Pancreas (tissue), 10 donors: ENCODE results near the gene ZNF423. TPM values are rescaled to one million over a fixed set of nuclear protein-coding genes. Genes with fewer than 3 reads are reported as not detected.

Source experiments
- ATAC-seq, 4 donors: fragments of 200-7000 bp; cut with Tn5 transposase; one replicate each; pipeline versions ENCODE4 v1.8.0 to v1.9.1; 2020; ENCODE audit warnings: mild to moderate bottlenecking in 4 of 4, moderate library complexity in 4 of 4
- DNase-seq, 6 donors: peaks; one replicate each; pipeline ENCODE4 v3.0.0-alpha.2; 2020
- FAIRE-seq: peaks from 2 replicates; lab custom pipeline; 2012; peaks lifted over from hg19 to GRCh38; lab: Jason Lieb, UNC
- H3K27ac ChIP-seq, 4 donors: fragments of 200-600 bp; sonication (generic); 1 replicate in 3 of 4; 2 replicates in 1 of 4; pipeline versions ENCODE4 v1.5.0 to v1.8.0; 2020
- H3K27me3 ChIP-seq, 4 donors: fragments of 200-600 bp; one replicate each; pipeline ENCODE4 v1.8.0; 2021
- H3K36me3 ChIP-seq, 3 donors: fragments of 200-600 bp; sonication (generic) in 1 of 3; one replicate each; pipeline versions ENCODE4 v1.5.0 to v1.8.0; 2020 to 2021
- H3K4me1 ChIP-seq, 3 donors: fragments of 200-600 bp; one replicate each; pipeline ENCODE4 v1.8.0; 2021
- H3K4me3 ChIP-seq, 4 donors: fragments of 200-600 bp; sonication (generic) in 2 of 4; one replicate each; pipeline versions ENCODE4 v1.5.0 to v1.8.0; 2020 to 2021
- H3K9me3 ChIP-seq, 4 donors: fragments of 200-600 bp; one replicate each; pipeline ENCODE4 v1.8.0; 2021
- WGBS, 2 donors: extraction: QIAGEN DNeasy Blood & Tissue Kit; methylation state at CpG; one replicate each; pipeline ENCODE4 v1.1.7; 2013; 5-methylcytosine and 5-hydroxymethylcytosine counted together
- intact Hi-C, 3 donors: fragments of 100-400 bp; cut with DNase I; formaldehyde crosslinking; loops; one replicate each; pipeline versions ENCODE4 v1.11.1 to v1.14.2; 2022
- polyA plus RNA-seq, 2 donors: library from polyadenylated mRNA; stranded (reverse); fragments of 200-250 nt; gene quantifications; one replicate each; pipeline ENCODE4 v1.2.3, GENCODE V29; 2013
- total RNA-seq, 6 donors: library from RNA; stranded (reverse); fragmentation: NEBNext Ultra II Directional in 4 of 6; extraction: Animal tissue kit (Norgen Biotek cat#: 25700) in 4 of 6; gene quantifications; one replicate each; pipeline versions ENCODE4 v1.2.1 to v1.2.4, GENCODE V29; 2021 to 2023
- TF ChIP-seq, protein P1 (sequence below), 4 donors: fragments of 200-600 bp; sonication (generic) in 3 of 4; IDR thresholded peaks; one replicate each; pipeline versions ENCODE4 v1.5.0 to v1.8.0; 2021; ENCODE audit warnings: antibody characterized with exemption in 4 of 4
- donor health status: healthy with polysubstance abuse.
- donor health status: DM: no; HTN: no; CAD: no; lungs with moderate emphysema.
- donor health status: DM: no; HTN: no; CAD: no.
- donor health status: control.
- donor health status: control.
- donor health status: Bipolar disorder and iron deficiency.
- donor health status: DM: yes; HTN: yes; CAD: no.
- donor health status: DM: no; HTN: no; CAD: no.
- donor health status: DM: no; HTN: no; CAD: no.
- donor health status: DM: yes; HTN: yes; CAD: no.

ZNF423 gene
- total and polyA plus RNA-seq, 8 donors: 0.61 to 5.1 (median 3.0) TPM

DNA sequence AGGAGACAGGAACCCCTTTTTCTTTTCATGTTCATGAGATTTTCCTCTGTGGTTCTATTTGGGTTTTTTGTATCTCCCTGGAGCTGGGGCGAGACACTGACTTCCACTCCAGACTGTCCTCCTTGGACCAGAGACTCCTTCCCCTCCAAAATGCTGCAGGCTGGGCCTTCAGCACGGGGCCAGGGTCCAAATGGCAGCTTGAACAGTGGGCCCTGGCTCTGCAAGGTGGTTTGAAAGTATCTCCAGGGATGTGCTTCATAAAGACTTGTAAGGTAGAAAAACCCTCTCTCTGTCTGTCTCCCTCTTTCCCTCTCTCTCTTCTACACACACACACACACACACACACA, 236.1 kb downstream of the ZNF423 start:
- TF ChIP-seq, protein P1, sequence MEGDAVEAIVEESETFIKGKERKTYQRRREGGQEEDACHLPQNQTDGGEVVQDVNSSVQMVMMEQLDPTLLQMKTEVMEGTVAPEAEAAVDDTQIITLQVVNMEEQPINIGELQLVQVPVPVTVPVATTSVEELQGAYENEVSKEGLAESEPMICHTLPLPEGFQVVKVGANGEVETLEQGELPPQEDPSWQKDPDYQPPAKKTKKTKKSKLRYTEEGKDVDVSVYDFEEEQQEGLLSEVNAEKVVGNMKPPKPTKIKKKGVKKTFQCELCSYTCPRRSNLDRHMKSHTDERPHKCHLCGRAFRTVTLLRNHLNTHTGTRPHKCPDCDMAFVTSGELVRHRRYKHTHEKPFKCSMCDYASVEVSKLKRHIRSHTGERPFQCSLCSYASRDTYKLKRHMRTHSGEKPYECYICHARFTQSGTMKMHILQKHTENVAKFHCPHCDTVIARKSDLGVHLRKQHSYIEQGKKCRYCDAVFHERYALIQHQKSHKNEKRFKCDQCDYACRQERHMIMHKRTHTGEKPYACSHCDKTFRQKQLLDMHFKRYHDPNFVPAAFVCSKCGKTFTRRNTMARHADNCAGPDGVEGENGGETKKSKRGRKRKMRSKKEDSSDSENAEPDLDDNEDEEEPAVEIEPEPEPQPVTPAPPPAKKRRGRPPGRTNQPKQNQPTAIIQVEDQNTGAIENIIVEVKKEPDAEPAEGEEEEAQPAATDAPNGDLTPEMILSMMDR (IDR thresholded peaks at IDR 0.05): no peak
- DNase-seq: peak in 1 of 6 donors; percentile 24
- Histone ChIP-seq H3K36me3 (no peaks in the 10 kb centered on the region), H3K27ac (no peak overlapping the region), H3K9me3 (no peaks in the 10 kb centered on the region), H3K4me3 (no peak overlapping the region), H3K4me1 (peaks cover 4 to 12% (median 7%) of the 10 kb centered on the region in 3 donors), H3K27me3 (no peaks in the 10 kb centered on the region)
- no peak for FAIRE-seq
- intact Hi-C loops: no loop called here
- no peak for ATAC-seq
- 92 to 93% methylated on average over 2 of the region's 2 CpGs for WGBS, 2 donors

GRCh38 chr16:49618955-49619354, 237.0 kb downstream of the ZNF423 start:
- DNase-seq (no peak), ATAC-seq (no peak), FAIRE-seq (no peak)
- 39 to 47% methylated on average over 3 of the region's 3 CpGs for WGBS, 2 donors
- Histone ChIP-seq H3K27me3 (no peaks in the 10 kb centered on the region), H3K27ac (no peak overlapping the region), H3K4me1 (peaks cover 4 to 12% (median 7%) of the 10 kb centered on the region in 3 donors), H3K36me3 (no peaks in the 10 kb centered on the region), H3K9me3 (no peaks in the 10 kb centered on the region), H3K4me3 (no peak overlapping the region)
- intact Hi-C loops: no loop called here
- TF ChIP-seq, protein P1 (IDR thresholded peaks at IDR 0.05): no peak

DNA sequence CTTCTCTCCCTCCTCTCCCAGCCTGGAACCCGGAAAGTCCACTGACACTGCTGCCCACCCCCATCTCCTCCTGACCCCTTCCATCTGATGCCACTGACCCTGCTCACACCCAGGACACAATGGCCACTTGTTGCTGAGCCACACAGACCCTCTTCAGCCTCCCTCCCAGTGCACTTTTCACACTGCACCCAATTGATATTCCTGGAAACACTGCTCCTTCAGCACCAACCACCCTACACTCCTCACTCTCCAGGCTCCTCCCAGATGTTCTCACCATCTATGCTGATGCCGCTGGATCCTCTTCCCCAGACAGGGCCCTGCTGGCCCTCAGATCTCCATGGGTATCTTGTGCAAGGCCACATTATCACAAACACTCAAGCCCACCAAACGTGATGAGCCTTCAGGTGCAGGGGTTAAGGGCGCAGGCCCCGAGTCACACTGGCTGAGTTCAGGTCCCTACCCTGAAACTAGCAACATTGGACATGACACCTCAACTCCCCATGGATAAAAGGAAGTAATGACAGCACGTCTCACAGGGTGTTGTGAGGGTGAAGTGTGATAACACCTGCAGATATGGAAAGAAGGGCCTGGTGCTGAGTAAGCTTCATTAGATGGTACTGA, 238.1 kb downstream of the ZNF423 start:
- Histone ChIP-seq H3K9me3 (no peaks in the 10 kb centered on the region), H3K4me1 (peaks cover 4 to 12% (median 7%) of the 10 kb centered on the region in 3 donors), H3K4me3 (no peak overlapping the region), H3K27ac (no peak overlapping the region), H3K27me3 (no peaks in the 10 kb centered on the region), H3K36me3 (no peaks in the 10 kb centered on the region)
- 89 to 92% methylated on average over 6 of the region's 6 CpGs for WGBS, 2 donors
- intact Hi-C loops: no loop called here
- TF ChIP-seq, protein P1 (IDR thresholded peaks at IDR 0.05): no peak
- no peak for ATAC-seq
- DNase-seq: no peak
- no peak for FAIRE-seq

DNA sequence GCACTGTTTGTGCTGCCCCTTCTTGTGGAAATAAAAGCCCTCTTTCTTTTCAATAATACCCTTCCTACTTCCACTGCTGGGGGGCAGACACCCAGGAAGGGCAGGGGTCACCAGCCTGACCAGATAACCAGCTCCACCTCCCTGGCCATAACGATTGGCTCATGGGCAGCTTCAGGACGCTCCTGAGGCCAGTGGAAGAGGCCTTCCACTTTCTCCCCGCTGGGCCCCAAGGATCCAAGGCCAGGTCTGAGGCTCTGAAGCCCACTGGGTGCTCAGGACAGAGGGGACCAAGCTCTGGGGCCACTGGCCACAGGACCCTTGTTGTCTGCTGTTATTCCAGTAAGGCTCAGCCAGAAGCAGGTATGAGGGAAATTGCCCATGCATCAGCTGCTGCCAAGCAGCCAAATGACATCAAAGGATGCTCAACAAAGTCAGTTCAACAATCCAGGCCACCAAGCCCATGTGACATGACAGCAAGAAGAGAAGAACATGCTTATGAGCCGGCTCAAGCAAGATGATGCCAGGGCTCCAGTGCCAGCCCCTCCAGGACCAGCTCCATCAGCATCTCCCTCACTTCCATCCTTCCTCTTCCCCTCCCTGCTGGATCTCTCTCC, 238.8 kb downstream of the ZNF423 start:
- WGBS, 2 donors: 78 to 79% methylated on average over 4 of the region's 4 CpGs

More for the DNA sequence above, 238.8 kb downstream of the ZNF423 start:
- Histone ChIP-seq H3K4me1 (peaks cover 4 to 12% (median 7%) of the 10 kb centered on the region in 3 donors), H3K27me3 (no peaks in the 10 kb centered on the region), H3K9me3 (no peaks in the 10 kb centered on the region), H3K4me3 (no peak overlapping the region), H3K36me3 (no peaks in the 10 kb centered on the region), H3K27ac (no peak overlapping the region)
- FAIRE-seq (no peak), DNase-seq (peak in 1 of 6 donors; percentile 22), ATAC-seq (no peak)
- TF ChIP-seq, protein P1 (IDR thresholded peaks at IDR 0.05): no peak
- intact Hi-C loops: no loop called here
